ENCODE results near the gene PIWIL1.

PIWIL1 gene

DNA sequence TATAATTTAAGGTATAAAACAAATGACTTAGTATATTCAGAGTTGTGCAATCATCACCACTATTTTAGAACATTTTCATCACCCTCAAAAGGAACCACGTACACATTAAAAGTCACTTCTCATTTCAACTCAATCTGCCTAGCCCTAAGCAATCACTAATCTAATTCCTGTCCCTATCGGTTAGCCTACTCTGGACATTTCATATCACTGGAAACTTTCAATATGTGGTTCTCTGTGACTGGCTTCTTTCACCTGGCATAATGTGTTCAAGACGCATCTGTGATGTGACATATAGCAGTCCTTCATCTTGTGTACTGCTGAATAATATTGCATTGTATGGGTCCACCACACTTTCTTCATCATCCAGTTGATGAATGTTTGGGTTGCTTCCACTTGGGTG lies 15.4 kb upstream of the PIWIL1 start:
- Mint-ChIP-seq H3K27ac (no peak overlapping the region), H3K27me3 (peaks cover 3% of the 10 kb centered on the region), H3K36me3 (no peaks in the 10 kb centered on the region), H3K9me3 (peaks cover 2% of the 10 kb centered on the region), H3K4me3 (no peak overlapping the region), H3K4me1 (no peaks in the 10 kb centered on the region)
- ATAC-seq (ENCODE audit: low read depth) (no peak), DNase-seq (ENCODE audit: low spot score in 2 of 2) (no peak)

- Mint-ChIP-seq H3K9me3 (no peaks in the 10 kb centered on the region), H3K27ac (no peak overlapping the region), H3K4me3 (no peak overlapping the region), H3K27me3 (peaks cover 1% of the 10 kb centered on the region), H3K36me3 (no peaks in the 10 kb centered on the region), H3K4me1 (no peaks in the 10 kb centered on the region)
- DNase-seq (ENCODE audit: low spot score in 2 of 2) (no peak), ATAC-seq (ENCODE audit: low read depth) (no peak)
Measured at GRCh38 chr12:130330685-130331084, 7.0 kb upstream of the PIWIL1 start.

GRCh38 chr12:130331146-130331545 lies 6.5 kb upstream of the PIWIL1 start:
- H3K4me3 Mint-ChIP-seq, result no peak overlapping the region
- DNase-seq (ENCODE audit: low spot score in 2 of 2), result no peak
- no peaks in the 10 kb centered on the region for H3K36me3 Mint-ChIP-seq
- ATAC-seq (ENCODE audit: low read depth), result no peak
- H3K27ac Mint-ChIP-seq, result no peak overlapping the region
- H3K4me1 Mint-ChIP-seq, result no peaks in the 10 kb centered on the region
- peaks cover 1% of the 10 kb centered on the region for H3K27me3 Mint-ChIP-seq
- H3K9me3 Mint-ChIP-seq, result no peaks in the 10 kb centered on the region

DNA sequence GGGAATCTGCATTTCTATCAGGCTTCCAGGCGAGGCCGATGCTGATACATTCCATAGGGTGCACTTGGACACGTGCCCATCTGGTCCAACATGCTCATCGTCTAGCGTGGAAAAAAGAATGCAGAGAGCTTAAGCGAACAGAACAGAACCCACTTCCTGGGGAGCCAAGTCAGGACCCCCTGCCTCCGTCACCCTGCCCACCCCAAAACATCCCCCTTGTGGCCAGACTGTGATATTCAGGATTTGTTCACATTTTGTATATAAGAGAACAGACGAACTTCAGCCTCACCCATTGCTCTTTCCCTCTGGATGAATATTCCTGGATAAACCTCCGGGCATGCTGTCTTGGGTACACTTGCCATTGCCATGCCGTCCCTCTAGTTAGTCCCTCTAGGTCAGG lies 4.3 kb upstream of the PIWIL1 start:
- no peaks in the 10 kb centered on the region for H3K4me1 Mint-ChIP-seq
- no peaks in the 10 kb centered on the region for H3K36me3 Mint-ChIP-seq
- no peak for DNase-seq (ENCODE audit: low spot score in 2 of 2)
- ATAC-seq (ENCODE audit: low read depth), result no peak
- no peaks in the 10 kb centered on the region for H3K9me3 Mint-ChIP-seq
- no peak overlapping the region for H3K4me3 Mint-ChIP-seq
- H3K27ac Mint-ChIP-seq, result no peak overlapping the region
- no peaks in the 10 kb centered on the region for H3K27me3 Mint-ChIP-seq

- Mint-ChIP-seq H3K27ac (no peak overlapping the region), H3K9me3 (no peaks in the 10 kb centered on the region), H3K27me3 (no peaks in the 10 kb centered on the region), H3K4me1 (no peaks in the 10 kb centered on the region), H3K36me3 (no peaks in the 10 kb centered on the region), H3K4me3 (no peak overlapping the region)
- DNase-seq (ENCODE audit: low spot score in 2 of 2) (no peak), ATAC-seq (ENCODE audit: low read depth) (no peak)
Measured at GRCh38 chr12:130334399-130334798, 3.3 kb upstream of the PIWIL1 start.

GRCh38 chr12:130334937-130335336 lies 2.8 kb upstream of the PIWIL1 start:
- no peaks in the 10 kb centered on the region for H3K9me3 Mint-ChIP-seq
- H3K27ac Mint-ChIP-seq, result no peak overlapping the region
- H3K4me3 Mint-ChIP-seq, result no peak overlapping the region
- H3K27me3 Mint-ChIP-seq, result peaks cover 3% of the 10 kb centered on the region
- no peak for ATAC-seq (ENCODE audit: low read depth)
- H3K4me1 Mint-ChIP-seq, result no peaks in the 10 kb centered on the region
- H3K36me3 Mint-ChIP-seq, result no peaks in the 10 kb centered on the region
- no peak for DNase-seq (ENCODE audit: low spot score in 2 of 2)

- peaks cover 4% of the 10 kb centered on the region for H3K27me3 Mint-ChIP-seq
- DNase-seq (ENCODE audit: low spot score in 2 of 2) (peak in 1 of 2 donors; percentile 4), ATAC-seq (ENCODE audit: low read depth) (no peak)
- H3K4me3 Mint-ChIP-seq, result no peak overlapping the region
- H3K9me3 Mint-ChIP-seq, result no peaks in the 10 kb centered on the region
- no peaks in the 10 kb centered on the region for H3K36me3 Mint-ChIP-seq
- H3K4me1 Mint-ChIP-seq, result no peaks in the 10 kb centered on the region
- no peak overlapping the region for H3K27ac Mint-ChIP-seq
Measured at GRCh38 chr12:130335517-130336392, 1.9 kb upstream of the PIWIL1 start.

- Mint-ChIP-seq H3K36me3 (no peaks in the 10 kb centered on the region), H3K4me1 (no peaks in the 10 kb centered on the region), H3K27ac (no peak overlapping the region), H3K27me3 (peaks cover 4% of the 10 kb centered on the region), H3K4me3 (no peak overlapping the region), H3K9me3 (peaks cover 5% of the 10 kb centered on the region)
- ATAC-seq (ENCODE audit: low read depth) (no peak), DNase-seq (ENCODE audit: low spot score in 2 of 2) (no peak)
Measured at GRCh38 chr12:130336723-130337487, 782 bp upstream of the PIWIL1 start.

DNA sequence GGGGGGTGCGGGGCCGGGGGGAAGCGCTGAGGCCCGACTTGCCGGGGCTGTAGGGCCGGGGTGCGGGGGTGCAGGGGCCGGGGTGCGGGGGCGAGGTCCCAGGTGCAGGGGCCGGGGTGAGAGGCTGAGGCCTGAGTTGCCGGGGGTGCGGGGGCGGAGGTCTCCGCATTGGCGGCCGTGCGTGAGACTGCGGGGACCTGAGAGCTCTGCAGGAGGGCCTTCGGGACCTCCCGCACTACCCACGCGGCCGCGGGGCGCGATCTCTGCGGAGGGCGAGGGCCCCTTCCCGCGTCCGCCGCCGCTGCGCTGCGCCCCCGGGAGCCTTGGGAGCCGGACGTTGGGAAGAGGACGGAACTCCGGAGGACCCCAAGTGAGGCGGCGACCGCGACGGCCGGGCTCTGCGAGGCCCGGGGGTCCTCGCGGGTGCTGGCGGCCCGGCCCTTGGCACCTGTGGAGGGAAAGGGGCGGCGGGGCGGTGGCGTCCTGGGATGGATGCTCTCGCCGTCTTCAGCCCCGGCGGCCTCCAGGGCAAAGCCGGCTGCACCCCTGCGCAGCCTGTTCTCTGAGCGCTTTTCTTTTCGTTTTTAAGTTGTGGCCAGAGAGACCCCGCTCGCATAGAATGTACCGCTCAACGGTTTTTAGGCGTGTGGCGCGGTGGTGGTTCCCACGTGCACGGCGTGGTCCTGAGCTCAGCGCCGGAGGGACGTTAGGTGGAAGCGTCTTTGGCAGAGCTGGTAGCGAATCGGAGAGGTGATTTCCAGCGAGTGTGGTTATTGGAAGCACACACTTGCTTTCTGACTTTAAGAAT lies 1.3 kb downstream of the PIWIL1 start:
- no peaks in the 10 kb centered on the region for H3K36me3 Mint-ChIP-seq
- peaks cover 5% of the 10 kb centered on the region for H3K9me3 Mint-ChIP-seq
- H3K4me3 Mint-ChIP-seq, result no peak overlapping the region
- no peak overlapping the region for H3K27ac Mint-ChIP-seq
- DNase-seq (ENCODE audit: low spot score in 2 of 2) (no peak), ATAC-seq (ENCODE audit: low read depth) (no peak)
- H3K27me3 Mint-ChIP-seq, result peaks cover 4% of the 10 kb centered on the region
- H3K4me1 Mint-ChIP-seq, result no peaks in the 10 kb centered on the region

GRCh38 chr12:130339951-130340350 lies 2.3 kb downstream of the PIWIL1 start:
- H3K9me3 Mint-ChIP-seq, result peaks cover 5% of the 10 kb centered on the region
- no peak overlapping the region for H3K27ac Mint-ChIP-seq
- H3K27me3 Mint-ChIP-seq, result peaks cover 4% of the 10 kb centered on the region
- DNase-seq (ENCODE audit: low spot score in 2 of 2) (no peak), ATAC-seq (ENCODE audit: low read depth) (no peak)
- H3K4me1 Mint-ChIP-seq, result no peaks in the 10 kb centered on the region
- no peaks in the 10 kb centered on the region for H3K36me3 Mint-ChIP-seq
- H3K4me3 Mint-ChIP-seq, result no peak overlapping the region

- no peaks in the 10 kb centered on the region for H3K4me1 Mint-ChIP-seq
- H3K27ac Mint-ChIP-seq, result no peak overlapping the region
- H3K36me3 Mint-ChIP-seq, result no peaks in the 10 kb centered on the region
- H3K4me3 Mint-ChIP-seq, result no peak overlapping the region
- ATAC-seq (ENCODE audit: low read depth) (no peak), DNase-seq (ENCODE audit: low spot score in 2 of 2) (no peak)
- peaks cover 5% of the 10 kb centered on the region for H3K9me3 Mint-ChIP-seq
- H3K27me3 Mint-ChIP-seq, result peaks cover 4% of the 10 kb centered on the region
Measured at GRCh38 chr12:130342442-130342841, 4.8 kb downstream of the PIWIL1 start.

DNA sequence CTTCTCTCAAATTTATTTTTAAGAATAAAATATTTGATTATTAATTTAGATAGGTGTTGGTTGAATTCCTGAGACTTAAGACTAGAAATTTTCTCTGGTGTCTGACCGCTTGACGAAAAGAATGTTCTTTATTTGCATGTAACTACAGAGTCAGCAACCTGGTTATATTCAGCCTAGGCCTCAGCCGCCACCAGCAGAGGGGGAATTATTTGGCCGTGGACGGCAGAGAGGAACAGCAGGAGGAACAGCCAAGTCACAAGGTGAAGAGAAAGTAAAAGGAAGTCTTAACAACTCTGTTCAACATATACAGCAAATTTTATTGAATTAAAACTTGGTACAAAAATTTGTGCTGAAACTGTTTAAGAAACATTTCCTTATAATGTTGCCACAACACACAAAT lies 5.2 kb downstream of the PIWIL1 start:
- H3K4me3 Mint-ChIP-seq, result no peak overlapping the region
- H3K9me3 Mint-ChIP-seq, result peaks cover 5% of the 10 kb centered on the region
- H3K36me3 Mint-ChIP-seq, result no peaks in the 10 kb centered on the region
- peaks cover 4% of the 10 kb centered on the region for H3K27me3 Mint-ChIP-seq
- ATAC-seq (ENCODE audit: low read depth) (no peak), DNase-seq (ENCODE audit: low spot score in 2 of 2) (no peak)
- no peaks in the 10 kb centered on the region for H3K4me1 Mint-ChIP-seq
- H3K27ac Mint-ChIP-seq, result no peak overlapping the region

GRCh38 chr12:130344529-130344928 lies 6.8 kb downstream of the PIWIL1 start:
- Mint-ChIP-seq H3K27me3 (peaks cover 4% of the 10 kb centered on the region), H3K4me1 (no peaks in the 10 kb centered on the region), H3K4me3 (no peak overlapping the region), H3K27ac (no peak overlapping the region), H3K9me3 (peaks cover 5% of the 10 kb centered on the region), H3K36me3 (no peaks in the 10 kb centered on the region)
- ATAC-seq (ENCODE audit: low read depth) (no peak), DNase-seq (ENCODE audit: low spot score in 2 of 2) (no peak)

DNA sequence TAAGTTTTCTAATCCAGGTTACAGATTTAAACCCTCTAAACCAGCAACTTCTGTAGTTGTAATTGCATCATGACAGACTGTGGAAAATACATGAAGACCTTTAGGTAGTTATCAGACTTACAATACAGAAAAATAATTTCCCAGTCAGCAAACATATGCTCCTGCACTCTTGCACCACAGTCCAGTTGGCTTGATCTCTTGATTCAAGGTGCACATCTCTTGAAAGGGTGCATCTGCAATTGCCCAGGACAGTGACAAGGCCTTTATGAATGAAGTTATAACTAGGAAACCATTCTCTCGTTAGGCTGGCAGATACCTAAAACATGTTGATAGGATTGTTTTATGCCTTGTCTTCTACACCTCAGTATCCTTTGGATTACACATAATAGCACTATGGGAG lies 7.6 kb downstream of the PIWIL1 start:
- Mint-ChIP-seq H3K9me3 (peaks cover 5% of the 10 kb centered on the region), H3K27me3 (no peaks in the 10 kb centered on the region), H3K4me1 (no peaks in the 10 kb centered on the region), H3K36me3 (no peaks in the 10 kb centered on the region), H3K27ac (no peak overlapping the region), H3K4me3 (no peak overlapping the region)
- no peak for DNase-seq (ENCODE audit: low spot score in 2 of 2)
- ATAC-seq (ENCODE audit: low read depth), result no peak

Measured in memory B cell (primary cell).